Endothelial cell of umbilical vein (primary cell): ENCODE data around the gene CBFA2T3.

ENCODE experiments used
- CTCF ChIP-seq, 2 donors: IDR thresholded peaks; 1 replicate in 1 of 2; 2 replicates in 1 of 2; pipeline ENCODE4 v1.5.1; 2011; ENCODE audit warnings: low read length in 2 of 2, mild to moderate bottlenecking in 2 of 2, moderate library complexity in 2 of 2, control low read depth in 1 of 2, inconsistent platforms in 1 of 2, low read depth in 1 of 2; ENCODE audit not compliant: insufficient read depth in 1 of 2; ENCODE audit errors: extremely low read depth in 1 of 2
- EZH2 ChIP-seq: IDR thresholded peaks from 2 replicates; pipeline ENCODE4 v1.6.1; 2012; ENCODE audit warnings: borderline replicate concordance, low read depth, mild to moderate bottlenecking, moderate library complexity, low read length, inconsistent platforms; ENCODE audit not compliant: severe bottlenecking
- POLR2A ChIP-seq: IDR thresholded peaks from 2 replicates; pipeline ENCODE4 v1.6.1; 2012; ENCODE audit warnings: low read depth, mild to moderate bottlenecking, control low read depth, low read length
- POLR2AphosphoS5 ChIP-seq: IDR thresholded peaks from 2 replicates; pipeline ENCODE4 v1.6.1; 2012; ENCODE audit warnings: low read depth, mild to moderate bottlenecking, control low read depth, low read length, moderate library complexity; ENCODE audit not compliant: insufficient read depth

- TF ChIP-seq CTCF (IDR thresholded peaks at IDR 0.05; ENCODE audit: extremely low read depth in 1 of 2, insufficient read depth in 1 of 2, low read depth in 1 of 2, low read length in 2 of 2): no peak
- TF ChIP-seq POLR2AphosphoS5: no peak
- TF ChIP-seq POLR2A: no peak
- TF ChIP-seq EZH2: no peak
Observed at GRCh38 chr16:88929091-88929445, 47.9 kb downstream of the CBFA2T3 start.
